ENCODE measurements around the gene TMEM115. TPM values are rescaled to one million over a fixed set of nuclear protein-coding genes. Genes with fewer than 3 reads are reported as not detected.

Gene TMEM115
- total RNA-seq, 3 donors from 2014 or later = 25.2 to 27.4 (median 25.4) TPM

- peaks cover 3% of the 10 kb centered on the region for H3K36me3 Mint-ChIP-seq (ENCODE audit: insufficient read depth)
- peaks cover 34% of the 10 kb centered on the region for H3K4me1 Mint-ChIP-seq (ENCODE audit: low read depth)
- no peaks in the 10 kb centered on the region for H3K27me3 Mint-ChIP-seq (ENCODE audit: low read depth)
- ATAC-seq = peak; percentile 21 to 25
- peak; percentile 52 for DNase-seq
- no peaks in the 10 kb centered on the region for H3K9me3 Mint-ChIP-seq
- H3K4me3 Mint-ChIP-seq = no peak overlapping the region
These were observed 34.8 kb downstream of the TMEM115 start for GRCh38 chr3:50324351-50325112.

GRCh38 chr3:50323614-50324199 is 35.6 kb downstream of the TMEM115 start:
- no peak for ATAC-seq
- DNase-seq = no peak
- H3K9me3 Mint-ChIP-seq = no peaks in the 10 kb centered on the region
- no peaks in the 10 kb centered on the region for H3K27me3 Mint-ChIP-seq (ENCODE audit: low read depth)
- peaks cover 42% of the 10 kb centered on the region for H3K4me1 Mint-ChIP-seq (ENCODE audit: low read depth)
- no peak overlapping the region for H3K4me3 Mint-ChIP-seq
- peaks cover 3% of the 10 kb centered on the region for H3K36me3 Mint-ChIP-seq (ENCODE audit: insufficient read depth)

- ATAC-seq (no peak), DNase-seq (no peak)
- Mint-ChIP-seq H3K4me3 (no peak overlapping the region), H3K4me1 (ENCODE audit: low read depth) (peaks cover 40% of the 10 kb centered on the region), H3K36me3 (ENCODE audit: insufficient read depth) (peaks cover 3% of the 10 kb centered on the region), H3K27me3 (ENCODE audit: low read depth) (no peaks in the 10 kb centered on the region), H3K9me3 (no peaks in the 10 kb centered on the region)
These were observed 36.2 kb downstream of the TMEM115 start for GRCh38 chr3:50323092-50323600.

- DNase-seq (no peak), ATAC-seq (no peak)
- no peaks in the 10 kb centered on the region for H3K9me3 Mint-ChIP-seq
- peak within 1 kb of the TSS; percentile 82 for H3K4me3 Mint-ChIP-seq
- peaks cover 3% of the 10 kb centered on the region for H3K36me3 Mint-ChIP-seq (ENCODE audit: insufficient read depth)
- no peaks in the 10 kb centered on the region for H3K27me3 Mint-ChIP-seq (ENCODE audit: low read depth)
- H3K4me1 Mint-ChIP-seq (ENCODE audit: low read depth) = peaks cover 38% of the 10 kb centered on the region
These were observed 36.8 kb downstream of the TMEM115 start, which contains the start of gene HYAL2 for GRCh38 chr3:50322386-50323091. Gene HYAL2 (minus strand): TSS chr3:50322745. CDS start chr3:50320489, 2,256 bp downstream.

GRCh38 chr3:50322115-50322385 is 37.3 kb downstream of the TMEM115 start:
- H3K36me3 Mint-ChIP-seq (ENCODE audit: insufficient read depth) = peaks cover 3% of the 10 kb centered on the region
- H3K9me3 Mint-ChIP-seq = no peaks in the 10 kb centered on the region
- no peak overlapping the region for H3K4me3 Mint-ChIP-seq
- DNase-seq (no peak), ATAC-seq (no peak)
- peaks cover 38% of the 10 kb centered on the region for H3K4me1 Mint-ChIP-seq (ENCODE audit: low read depth)
- H3K27me3 Mint-ChIP-seq (ENCODE audit: low read depth) = no peaks in the 10 kb centered on the region

- Mint-ChIP-seq H3K9me3 (no peaks in the 10 kb centered on the region), H3K4me1 (ENCODE audit: low read depth) (peaks cover 39% of the 10 kb centered on the region), H3K4me3 (peak overlapping the region; percentile 82), H3K27me3 (ENCODE audit: low read depth) (no peaks in the 10 kb centered on the region), H3K36me3 (ENCODE audit: insufficient read depth) (peaks cover 3% of the 10 kb centered on the region)
- DNase-seq (peak; percentile 70), ATAC-seq (peak; percentile 85 to 86)
These were observed 37.8 kb downstream of the TMEM115 start for GRCh38 chr3:50321336-50322114.

- peaks cover 41% of the 10 kb centered on the region for H3K4me1 Mint-ChIP-seq (ENCODE audit: low read depth)
- H3K36me3 Mint-ChIP-seq (ENCODE audit: insufficient read depth) = peaks cover 3% of the 10 kb centered on the region
- ATAC-seq (peak; percentile 60 to 67), DNase-seq (peak; percentile 55)
- H3K27me3 Mint-ChIP-seq (ENCODE audit: low read depth) = no peaks in the 10 kb centered on the region
- H3K4me3 Mint-ChIP-seq = peak overlapping the region; percentile 89
- H3K9me3 Mint-ChIP-seq = no peaks in the 10 kb centered on the region
These were observed 38.4 kb downstream of the TMEM115 start for GRCh38 chr3:50320853-50321335.

- Mint-ChIP-seq H3K4me3 (peak overlapping the region; percentile 89), H3K4me1 (ENCODE audit: low read depth) (peaks cover 43% of the 10 kb centered on the region), H3K9me3 (no peaks in the 10 kb centered on the region), H3K36me3 (ENCODE audit: insufficient read depth) (no peaks in the 10 kb centered on the region), H3K27me3 (ENCODE audit: low read depth) (no peaks in the 10 kb centered on the region)
- DNase-seq (no peak), ATAC-seq (no peak)
These were observed 39.3 kb downstream of the TMEM115 start for GRCh38 chr3:50319894-50320625.

- no peaks in the 10 kb centered on the region for H3K9me3 Mint-ChIP-seq
- no peak for DNase-seq
- peak overlapping the region; percentile 89 for H3K4me3 Mint-ChIP-seq
- ATAC-seq = no peak
- no peaks in the 10 kb centered on the region for H3K36me3 Mint-ChIP-seq (ENCODE audit: insufficient read depth)
- H3K4me1 Mint-ChIP-seq (ENCODE audit: low read depth) = peaks cover 37% of the 10 kb centered on the region
- no peaks in the 10 kb centered on the region for H3K27me3 Mint-ChIP-seq (ENCODE audit: low read depth)
These were observed 40.0 kb downstream of the TMEM115 start for GRCh38 chr3:50319181-50319893.

GRCh38 chr3:50318615-50319014 is 40.7 kb downstream of the TMEM115 start:
- Mint-ChIP-seq H3K4me3 (no peak overlapping the region), H3K4me1 (ENCODE audit: low read depth) (peaks cover 37% of the 10 kb centered on the region), H3K9me3 (no peaks in the 10 kb centered on the region), H3K27me3 (ENCODE audit: low read depth) (no peaks in the 10 kb centered on the region), H3K36me3 (ENCODE audit: insufficient read depth) (peaks cover 1% of the 10 kb centered on the region)
- DNase-seq (no peak), ATAC-seq (no peak)

- DNase-seq (no peak), ATAC-seq (no peak)
- Mint-ChIP-seq H3K36me3 (ENCODE audit: insufficient read depth) (peaks cover 1% of the 10 kb centered on the region), H3K27me3 (ENCODE audit: low read depth) (no peaks in the 10 kb centered on the region), H3K4me3 (no peak overlapping the region), H3K4me1 (ENCODE audit: low read depth) (peaks cover 37% of the 10 kb centered on the region), H3K9me3 (no peaks in the 10 kb centered on the region)
These were observed 41.2 kb downstream of the TMEM115 start for GRCh38 chr3:50318163-50318562.

- Mint-ChIP-seq H3K27me3 (ENCODE audit: low read depth) (no peaks in the 10 kb centered on the region), H3K4me3 (no peak overlapping the region), H3K9me3 (no peaks in the 10 kb centered on the region), H3K4me1 (ENCODE audit: low read depth) (peaks cover 37% of the 10 kb centered on the region), H3K36me3 (ENCODE audit: insufficient read depth) (peaks cover 1% of the 10 kb centered on the region)
- ATAC-seq = no peak
- no peak for DNase-seq
These were observed 42.0 kb downstream of the TMEM115 start for GRCh38 chr3:50317300-50317699.

- H3K9me3 Mint-ChIP-seq = no peaks in the 10 kb centered on the region
- H3K36me3 Mint-ChIP-seq (ENCODE audit: insufficient read depth) = peaks cover 1% of the 10 kb centered on the region
- H3K4me3 Mint-ChIP-seq = peak overlapping the region; percentile 28
These were observed 42.6 kb downstream of the TMEM115 start for GRCh38 chr3:50316657-50317242.

More at GRCh38 chr3:50316657-50317242, 42.6 kb downstream of the TMEM115 start:
- ATAC-seq (peak; percentile 13 to 27), DNase-seq (peak; percentile 70)
- H3K4me1 Mint-ChIP-seq (ENCODE audit: low read depth) = peaks cover 37% of the 10 kb centered on the region
- H3K27me3 Mint-ChIP-seq (ENCODE audit: low read depth) = no peaks in the 10 kb centered on the region
